Fibroblast of skin of left quadriceps (primary cell): ENCODE measurements around the gene CEACAM6.
"Not testable (repeated sequence)": the region's sequence is repeated elsewhere in the genome, so short reads cannot be mapped to it uniquely, and the experiment has no call there.

Experiments used
- DNase-seq, 2 experiments: peaks; one replicate each; pipeline ENCODE4 v3.0.0-alpha.2; 2013; ENCODE audit warnings: low read depth in 2 of 2

The CEACAM6 gene

GRCh38 chr19:41755328-41755913 is at the start of gene CEACAM6:
Gene CEACAM6, plus strand, starts transcription at chr19:41755530. Its CDS starts 109 bp downstream, at chr19:41755639.
- DNase-seq = no peak

GRCh38 chr19:41706741-41707501 is 48.4 kb upstream of the CEACAM6 start:
- no peak for DNase-seq

- no peak for DNase-seq
These were observed 47.9 kb upstream of the CEACAM6 start for GRCh38 chr19:41707502-41707812.

GRCh38 chr19:41707871-41708371 is 47.4 kb upstream of the CEACAM6 start:
- DNase-seq = no peak

GRCh38 chr19:41708481-41708880 is 46.8 kb upstream of the CEACAM6 start, which contains the start of gene CEACAM5:
Gene CEACAM5, plus strand, starts transcription at chr19:41708626. Its CDS starts 106 bp downstream, at chr19:41708732.
- DNase-seq = no peak

GRCh38 chr19:41709516-41709915 is 45.8 kb upstream of the CEACAM6 start:
- DNase-seq = not testable (repeated sequence)

GRCh38 chr19:41709951-41710645 is 45.2 kb upstream of the CEACAM6 start:
- DNase-seq = no peak

GRCh38 chr19:41711376-41712261 is 43.7 kb upstream of the CEACAM6 start:
- no peak for DNase-seq

GRCh38 chr19:41714598-41714997 is 40.7 kb upstream of the CEACAM6 start:
- DNase-seq = no peak

GRCh38 chr19:41718761-41719160 is 36.6 kb upstream of the CEACAM6 start:
- DNase-seq = no peak

GRCh38 chr19:41720103-41720502 is 35.2 kb upstream of the CEACAM6 start:
- DNase-seq = no peak

- DNase-seq = no peak
These were observed 28.8 kb upstream of the CEACAM6 start for GRCh38 chr19:41726493-41726892.

GRCh38 chr19:41734156-41734555 is 21.2 kb upstream of the CEACAM6 start:
- DNase-seq = no peak

- DNase-seq = no peak
These were observed 20.7 kb upstream of the CEACAM6 start for GRCh38 chr19:41734585-41734984.

GRCh38 chr19:41735071-41735600 is 20.2 kb upstream of the CEACAM6 start:
- DNase-seq = no peak

- DNase-seq = no peak
These were observed 16.0 kb upstream of the CEACAM6 start for GRCh38 chr19:41739361-41739760.

- no peak for DNase-seq
These were observed 14.7 kb upstream of the CEACAM6 start for GRCh38 chr19:41740415-41741243.

GRCh38 chr19:41741244-41741554 is 14.1 kb upstream of the CEACAM6 start:
- no peak for DNase-seq

- no peak for DNase-seq
These were observed 10.5 kb upstream of the CEACAM6 start for GRCh38 chr19:41744850-41745249.

GRCh38 chr19:41745756-41746155 is 9.6 kb upstream of the CEACAM6 start:
- DNase-seq = no peak
